Glomerular visceral epithelial cell (primary cell): ENCODE results near the gene RRP8.

ENCODE experiments used
- DNase-seq: peaks from one replicate; pipeline ENCODE4 v3.0.0-alpha.2; 2016; ENCODE audit errors: extremely low spot score

Gene RRP8

DNA sequence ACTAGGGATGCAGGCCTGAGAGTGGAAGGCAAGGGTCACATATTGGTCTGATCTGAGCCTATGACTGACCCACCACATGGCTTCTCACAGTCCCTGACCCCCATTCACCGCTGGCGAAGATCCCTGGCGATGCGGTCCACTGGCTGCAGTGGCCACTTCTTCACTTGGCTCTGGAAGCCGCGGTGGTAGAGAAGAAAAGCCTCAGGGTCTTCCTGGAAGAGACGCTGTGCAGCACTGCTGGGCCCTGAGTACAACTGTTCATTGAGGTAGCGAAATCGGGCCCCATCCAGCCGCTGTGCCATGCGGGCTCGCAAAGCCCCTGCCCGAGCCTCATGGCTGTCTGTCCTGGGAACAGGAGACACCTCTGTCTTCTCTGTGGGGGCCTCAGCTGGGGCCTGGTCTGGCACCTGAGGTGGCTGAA lies 2.4 kb downstream of the RRP8 start:
- DNase-seq: no peak

DNA sequence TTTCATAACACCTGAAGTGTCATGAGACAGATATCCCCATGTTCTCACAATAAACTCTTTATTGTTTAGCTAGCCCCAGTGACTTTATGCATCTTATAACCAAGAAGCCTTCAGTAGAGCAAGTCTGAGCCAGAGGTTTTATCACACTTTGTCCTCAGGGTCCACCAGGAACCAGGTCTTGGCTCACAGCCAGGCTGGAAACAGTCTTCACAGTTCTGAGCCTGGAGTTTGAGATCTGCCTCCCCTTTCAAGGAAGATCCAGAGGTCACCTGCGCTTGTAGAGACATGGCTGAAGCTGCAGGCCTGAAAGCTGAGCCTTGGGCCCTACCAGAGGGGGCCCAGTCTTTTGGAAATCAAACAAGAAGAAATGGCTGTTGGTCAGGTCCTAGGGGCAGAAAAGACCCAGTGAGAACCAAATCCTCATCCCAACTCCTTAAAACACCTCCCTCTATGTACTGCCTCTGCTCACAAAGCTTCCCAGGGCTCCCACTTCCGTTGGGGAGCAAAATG lies 3.5 kb downstream of the RRP8 start:
- no peak for DNase-seq

DNA sequence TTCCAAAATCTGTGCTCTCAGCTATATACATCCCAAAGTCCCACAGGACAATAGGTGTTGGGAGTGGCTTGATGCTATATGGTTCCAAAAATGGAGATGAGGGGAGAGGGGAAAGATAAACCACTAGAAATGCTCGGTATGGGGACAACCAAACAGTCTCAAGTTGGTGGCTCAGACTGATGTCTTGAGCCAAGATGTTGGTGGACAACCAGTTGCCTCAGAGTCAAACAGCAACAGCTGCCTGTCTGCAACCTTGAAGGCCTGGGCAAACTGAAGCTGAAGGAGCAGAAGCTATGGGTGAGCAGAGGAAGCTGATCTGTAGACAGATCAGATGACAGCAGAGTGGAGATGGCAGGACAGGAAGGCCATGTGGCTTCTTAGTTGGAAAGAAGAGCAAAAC lies 4.0 kb downstream of the RRP8 start:
- no peak for DNase-seq

DNA sequence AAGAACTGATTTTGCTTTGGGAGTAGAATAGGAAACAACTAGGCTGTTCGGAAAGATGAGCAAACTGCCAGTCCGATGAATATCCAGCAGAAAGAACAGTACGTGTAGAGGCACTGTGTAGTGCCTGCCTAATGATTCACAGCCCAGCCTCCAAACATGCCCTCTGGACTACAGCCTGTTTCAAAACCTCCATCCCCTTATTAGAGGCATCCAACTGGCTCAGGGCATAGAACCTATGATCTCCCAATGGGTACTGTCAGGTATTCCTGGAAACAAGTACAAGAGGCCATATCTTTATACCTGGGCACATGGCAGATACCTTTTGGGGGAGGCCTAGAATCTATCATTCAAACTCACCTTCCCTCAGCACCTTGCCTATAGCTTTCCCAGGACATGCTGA lies 4.9 kb downstream of the RRP8 start:
- DNase-seq: no peak

DNA sequence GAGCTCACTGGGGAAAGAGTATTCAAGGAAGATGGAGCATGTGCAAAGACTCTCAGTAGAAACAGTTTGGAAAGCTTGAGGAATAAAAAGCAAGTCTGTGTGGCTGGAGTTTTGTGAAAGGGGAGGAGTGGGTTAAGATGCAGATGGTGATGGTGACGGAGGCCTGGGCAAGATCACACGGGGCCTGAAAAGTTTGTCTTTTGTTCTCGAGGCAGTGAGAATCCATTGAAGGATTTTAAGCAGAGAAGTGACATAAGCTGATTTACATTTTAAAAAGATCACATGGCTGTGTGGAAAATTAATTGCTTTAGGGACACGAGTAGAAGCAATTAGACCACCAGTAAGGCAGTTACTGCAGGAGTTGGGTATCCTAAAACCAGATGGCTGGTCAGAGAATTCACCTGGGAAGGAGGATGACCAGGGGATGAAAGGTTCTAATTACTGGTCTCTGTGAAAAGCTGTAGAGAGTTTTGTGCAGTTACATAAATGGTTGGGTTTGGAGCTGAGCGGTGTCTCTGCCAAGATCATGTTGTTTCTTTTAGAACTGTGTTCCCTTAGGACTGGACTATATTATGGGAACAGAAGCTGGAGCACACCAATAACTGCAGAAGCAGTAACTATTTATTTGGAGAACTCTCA lies 7.1 kb downstream of the RRP8 start:
- no peak for DNase-seq

DNA sequence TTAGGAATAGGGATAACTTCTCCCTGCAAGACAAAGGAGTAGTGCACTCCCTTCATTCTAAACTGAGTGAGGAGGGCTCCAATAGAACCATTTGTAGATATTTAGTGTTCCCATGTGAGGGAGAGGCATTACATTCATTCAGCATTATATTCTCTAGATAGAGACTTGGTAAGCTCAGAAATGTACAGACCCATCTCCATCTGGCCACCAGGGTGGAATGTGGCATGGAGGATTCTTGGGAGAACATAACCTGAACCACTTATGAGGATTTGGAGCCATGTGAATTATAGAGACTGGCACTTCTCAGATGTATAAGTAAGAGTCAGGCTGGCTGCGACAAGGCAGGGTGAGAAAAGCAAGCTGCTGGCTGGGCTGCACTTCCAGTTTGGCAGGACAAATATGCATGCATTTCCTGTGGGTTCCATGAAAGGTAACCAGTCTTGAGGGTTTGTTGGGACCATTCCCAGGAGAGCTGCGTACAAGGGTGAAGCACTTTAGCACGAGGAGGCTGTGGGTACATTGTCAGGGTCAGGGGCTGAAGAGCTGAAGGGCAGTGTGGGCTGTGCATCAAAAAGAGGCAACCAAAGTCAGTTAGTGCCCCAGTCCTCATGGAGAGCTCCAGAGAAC lies 9.2 kb downstream of the RRP8 start:
- DNase-seq: no peak

DNA sequence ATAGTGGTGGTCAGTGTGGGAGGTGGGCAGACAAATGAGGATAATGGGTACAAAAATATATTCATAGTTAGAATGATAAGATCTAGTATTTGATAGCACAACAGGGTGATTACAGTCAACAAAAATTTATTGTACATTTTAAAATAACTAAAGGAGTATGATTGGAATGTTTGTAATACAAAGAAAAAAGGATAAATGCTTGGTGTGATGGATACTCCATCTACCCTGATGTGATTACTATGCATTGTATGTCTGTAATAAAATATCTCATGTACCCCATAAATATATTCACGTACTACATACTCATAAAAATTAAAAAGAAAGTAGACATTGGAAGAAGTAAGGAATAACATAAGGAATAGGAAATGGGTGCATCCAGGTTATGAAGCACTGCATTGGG lies 15.4 kb downstream of the RRP8 start:
- no peak for DNase-seq

DNA sequence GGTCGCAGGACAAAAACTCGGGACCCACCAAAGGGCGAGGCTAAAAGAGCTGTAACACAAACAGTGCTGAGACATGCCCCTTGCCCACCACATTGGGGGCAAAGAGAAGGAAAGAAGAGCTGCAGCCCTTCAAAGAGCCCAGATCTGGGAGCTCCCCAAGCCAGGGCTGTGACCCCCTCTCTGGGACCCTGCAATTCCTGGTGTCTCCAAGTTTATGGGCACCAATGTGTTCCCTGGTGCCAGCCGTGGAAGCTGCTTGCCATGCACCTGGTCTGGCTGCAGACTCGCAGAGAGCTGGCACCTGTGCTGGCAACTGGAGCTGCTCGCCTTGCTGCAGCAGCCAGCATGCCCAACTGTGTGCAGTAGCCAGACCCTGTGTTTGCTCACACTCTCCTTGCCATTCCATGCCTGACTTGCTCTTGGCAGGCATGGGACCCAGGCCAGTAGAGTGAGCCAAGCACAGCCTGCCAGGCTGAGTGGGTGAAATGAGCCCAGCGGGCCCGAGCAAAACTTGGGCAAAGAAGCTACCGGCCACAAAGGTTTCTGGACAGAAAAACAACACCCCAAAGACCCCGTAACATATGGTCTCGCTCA lies 16.0 kb downstream of the RRP8 start:
- DNase-seq: no peak

DNA sequence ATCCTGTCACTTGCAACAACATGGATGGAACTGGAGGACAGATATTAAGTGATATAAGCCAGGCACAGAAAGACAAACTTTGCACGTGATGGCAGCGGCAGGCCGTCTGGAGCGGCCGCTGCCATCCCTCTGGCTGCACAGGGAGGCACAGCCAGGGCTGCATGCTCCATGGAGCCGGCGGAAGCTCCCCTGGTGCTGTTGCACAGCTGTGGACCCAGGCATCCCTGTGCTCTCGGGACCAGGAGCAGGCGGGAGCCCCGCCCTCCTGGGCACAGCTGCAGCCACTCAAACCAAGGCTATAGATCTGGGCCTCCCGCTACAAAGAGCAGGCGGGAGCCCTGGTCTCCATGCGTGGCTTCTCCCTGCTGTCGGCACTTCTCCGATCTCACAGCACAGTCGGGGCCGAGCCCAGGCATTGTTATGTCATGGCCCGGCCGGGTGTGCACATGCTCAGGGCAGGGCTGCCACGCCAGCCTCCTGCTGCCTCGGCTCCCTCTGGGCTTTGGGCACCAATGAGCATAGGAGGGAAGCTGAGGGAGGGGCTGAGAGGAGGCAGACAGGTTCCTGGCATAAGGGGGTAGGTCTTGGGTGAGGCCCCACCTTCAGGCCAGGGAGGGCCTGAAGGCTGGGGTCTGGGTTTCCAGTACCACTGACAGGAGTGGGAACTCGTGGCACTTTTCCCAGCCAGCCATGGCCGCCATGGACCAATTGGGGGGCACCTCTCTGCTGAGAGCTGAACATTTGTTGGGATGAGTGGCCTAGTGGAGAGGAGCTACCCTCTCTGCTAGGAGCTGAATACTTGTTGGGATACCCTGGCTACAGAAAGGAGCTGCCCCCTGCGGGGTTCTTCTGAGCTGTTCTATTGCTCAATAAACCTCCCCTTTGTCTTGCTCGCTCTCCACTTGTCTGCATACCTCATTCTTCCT lies 16.7 kb downstream of the RRP8 start:
- no peak for DNase-seq

DNA sequence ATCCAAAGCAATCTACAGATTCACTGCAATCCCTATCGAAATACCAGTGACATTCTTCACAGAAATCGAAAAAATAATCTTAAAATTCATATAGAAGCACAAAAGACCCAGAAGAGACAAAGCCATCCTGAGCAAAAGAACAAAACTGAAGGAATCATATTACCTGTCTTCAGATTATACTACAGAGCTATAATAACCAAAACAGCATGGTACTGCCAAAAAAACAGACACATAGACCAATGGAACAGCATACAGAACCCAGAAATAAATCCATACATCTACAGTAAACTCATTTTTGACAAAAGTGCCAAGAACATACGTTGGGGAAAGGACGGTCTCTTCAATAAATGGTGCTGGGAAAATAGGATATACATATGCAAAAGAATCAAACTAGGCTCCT lies 18.9 kb downstream of the RRP8 start:
- DNase-seq: no peak

DNA sequence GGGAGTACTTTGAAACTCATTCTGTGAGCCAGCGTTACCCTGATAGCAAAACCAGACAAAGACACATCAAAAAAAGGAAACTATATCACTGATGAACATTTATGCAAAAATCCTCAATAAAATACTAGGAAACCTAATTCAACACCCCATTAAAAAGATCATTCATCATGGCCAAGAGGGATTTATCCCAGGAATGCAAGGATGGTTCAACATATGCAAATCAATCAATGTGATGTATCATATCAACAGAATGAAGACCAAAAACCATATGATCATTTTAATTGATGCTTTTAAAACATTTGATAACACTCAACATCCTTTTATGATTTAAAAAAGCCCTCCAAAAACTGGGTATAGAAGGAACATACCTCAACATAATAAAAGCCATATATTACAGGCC lies 19.8 kb downstream of the RRP8 start:
- no peak for DNase-seq

DNA sequence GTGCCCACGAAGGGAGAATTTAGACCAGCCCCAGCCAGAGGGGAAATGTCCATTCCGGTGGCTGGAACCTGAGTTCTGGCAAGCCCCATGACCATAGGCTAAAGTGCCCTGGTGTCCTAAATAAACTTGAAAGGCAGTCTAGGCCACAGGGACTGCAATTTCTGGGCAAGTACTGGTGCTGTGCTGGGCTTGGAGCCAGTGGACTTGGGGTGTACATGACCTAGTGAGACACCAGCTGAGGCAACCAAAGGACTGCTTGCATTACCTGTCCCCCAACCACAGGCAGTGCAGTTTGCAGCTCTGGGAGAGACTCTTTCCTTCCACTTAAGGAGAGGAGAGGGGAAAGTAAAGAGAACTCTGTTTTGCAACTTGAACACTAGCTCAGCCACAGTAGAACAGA lies 23.7 kb downstream of the RRP8 start:
- DNase-seq: no peak

DNA sequence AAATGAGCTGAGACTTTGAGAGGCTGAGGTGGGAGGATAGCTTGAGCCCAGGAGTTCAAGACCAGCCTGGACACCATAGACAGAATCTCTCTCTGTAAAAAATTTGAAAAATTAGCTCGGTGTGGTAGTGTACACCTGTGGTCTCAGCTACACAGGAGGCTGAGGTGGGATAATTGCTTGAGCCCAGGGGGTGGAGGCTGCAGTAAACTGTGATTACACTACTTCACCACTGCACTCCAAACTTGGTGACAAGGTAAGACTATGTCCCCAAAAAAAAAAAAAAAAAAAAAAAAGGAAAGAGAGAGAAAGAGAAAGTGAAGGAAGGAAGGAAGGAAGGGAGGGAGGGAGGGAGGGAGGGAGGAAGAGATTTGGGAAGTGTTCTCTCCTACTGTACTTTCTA lies 25.3 kb downstream of the RRP8 start:
- no peak for DNase-seq

DNA sequence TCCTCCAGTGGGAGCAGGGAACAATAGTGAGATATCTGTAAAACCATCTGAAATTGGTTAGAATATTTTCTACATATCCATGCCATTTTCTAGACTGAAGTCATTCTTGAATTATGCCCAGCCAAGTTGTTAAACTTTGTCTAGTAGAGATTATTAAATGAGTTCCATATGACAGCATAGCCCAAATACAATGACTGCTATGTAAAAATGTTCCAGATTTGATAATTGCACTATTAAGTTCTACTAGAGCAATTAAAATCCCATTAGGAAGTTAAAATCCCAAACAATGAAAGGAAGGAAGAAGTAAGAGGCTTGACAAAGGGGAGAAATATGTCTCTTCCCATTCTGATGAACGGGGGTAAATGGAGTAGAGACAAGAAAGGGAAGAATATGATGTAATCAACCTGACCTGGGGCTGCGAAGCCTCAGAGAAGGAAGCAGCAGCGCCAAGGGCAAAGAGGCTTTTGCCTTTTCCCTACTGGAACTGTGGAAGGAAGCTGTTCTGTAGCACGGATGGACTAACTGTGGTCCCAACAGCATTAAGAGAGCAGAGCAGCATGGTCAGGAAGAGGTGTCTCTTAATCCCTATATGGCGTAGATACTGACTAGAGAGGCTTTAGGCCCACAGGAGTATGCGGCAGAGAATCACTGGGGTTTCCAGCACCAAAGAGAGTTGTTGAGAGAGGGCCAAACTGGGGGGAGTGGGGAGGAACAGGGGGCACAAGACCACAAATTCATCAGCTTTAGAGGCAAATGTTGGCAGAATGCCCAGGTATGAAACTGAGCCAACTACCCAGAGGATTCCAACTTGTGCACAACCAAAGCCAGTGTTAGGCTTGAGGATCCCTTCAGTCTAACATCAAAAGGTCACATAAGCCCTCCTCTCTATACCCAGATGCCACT lies 26.7 kb downstream of the RRP8 start:
- DNase-seq: peak; percentile 31

DNA sequence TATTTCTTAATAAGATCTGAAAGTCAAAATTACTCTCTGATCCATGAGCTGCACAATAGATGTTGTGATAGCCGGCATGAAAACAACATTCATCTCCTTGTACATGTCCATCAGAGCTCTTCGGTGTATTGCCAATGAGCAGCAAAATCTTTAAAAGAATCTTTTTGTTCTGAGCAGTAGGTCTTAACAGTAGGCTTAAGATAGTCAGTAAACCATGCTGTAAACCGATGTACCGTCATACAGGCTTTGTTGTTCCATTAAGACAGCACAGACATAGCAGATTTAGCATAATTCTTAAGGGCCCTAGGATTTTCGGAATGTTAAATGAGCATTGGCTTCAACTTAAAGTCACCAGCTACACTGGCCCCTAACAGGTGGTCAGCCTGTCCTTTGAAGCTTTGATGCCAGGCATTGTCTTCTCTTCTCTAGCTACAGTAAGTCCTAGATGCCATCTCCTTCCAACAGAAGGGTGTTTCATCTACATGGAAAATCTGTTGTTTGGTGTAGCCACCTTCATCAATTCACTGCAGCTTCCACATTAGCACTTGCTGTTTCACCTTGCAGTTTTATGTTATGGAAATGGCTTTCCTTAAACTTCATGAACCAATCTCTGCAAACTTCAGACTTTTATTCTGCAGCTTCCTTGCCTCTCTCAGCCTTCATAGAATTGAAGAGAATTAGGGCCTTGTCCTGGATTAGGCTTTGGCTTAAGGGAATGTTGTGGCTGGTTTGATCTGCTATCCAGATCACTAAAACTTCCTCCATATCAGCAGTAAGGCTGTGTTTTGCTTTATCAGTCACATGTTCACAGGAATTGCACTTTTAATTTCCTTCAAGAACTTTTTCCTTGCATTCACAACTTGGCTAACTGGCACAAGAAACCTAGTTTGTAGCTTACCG lies 28.4 kb downstream of the RRP8 start:
- no peak for DNase-seq

DNA sequence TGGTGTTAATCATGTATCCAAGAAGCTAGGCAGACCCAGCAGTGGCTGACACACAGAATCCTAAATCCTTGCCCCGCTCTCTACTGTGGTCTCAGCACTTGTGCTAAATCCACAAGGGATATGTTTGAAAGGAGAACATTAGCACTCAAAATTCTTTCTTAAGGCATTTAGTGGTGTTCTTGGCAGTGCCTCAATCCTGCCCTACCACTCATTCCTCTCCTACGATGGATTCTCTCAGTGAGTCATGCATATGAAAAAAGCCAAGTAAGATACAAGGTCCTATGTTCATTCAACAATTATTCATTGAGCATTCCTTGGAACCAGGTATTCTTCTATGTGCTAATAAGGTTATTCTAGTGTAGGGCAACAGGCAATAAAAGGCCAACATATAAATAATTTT lies 31.2 kb downstream of the RRP8 start:
- DNase-seq: no peak

DNA sequence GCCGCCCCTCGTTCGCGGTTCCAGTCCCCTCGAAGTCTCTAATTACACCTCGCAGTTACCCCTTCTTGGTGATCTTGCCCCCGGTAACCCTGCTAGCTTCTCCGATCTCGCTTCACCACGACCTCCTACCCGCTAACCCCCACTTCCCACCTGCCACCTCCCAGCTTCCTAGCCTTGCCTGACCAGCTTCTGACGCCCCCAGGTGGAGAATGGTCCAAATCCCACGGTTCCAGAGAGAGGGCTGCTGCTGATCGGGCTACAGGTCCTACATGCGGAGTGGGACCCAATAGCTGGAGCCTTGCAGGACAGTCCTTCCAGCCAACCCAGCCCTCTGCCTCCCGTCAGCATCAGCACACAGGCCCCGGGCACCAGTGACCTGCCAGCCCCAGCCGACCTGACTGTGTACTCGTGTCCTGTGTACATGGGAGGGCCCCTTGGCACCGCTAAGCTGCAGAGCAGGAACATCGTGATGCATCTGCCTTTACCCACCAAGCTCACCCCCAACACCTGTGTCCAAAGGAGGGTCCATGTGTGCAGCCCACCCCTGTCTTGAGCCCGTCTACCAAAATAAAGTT lies 31.9 kb downstream of the RRP8 start:
- DNase-seq: no peak

DNA sequence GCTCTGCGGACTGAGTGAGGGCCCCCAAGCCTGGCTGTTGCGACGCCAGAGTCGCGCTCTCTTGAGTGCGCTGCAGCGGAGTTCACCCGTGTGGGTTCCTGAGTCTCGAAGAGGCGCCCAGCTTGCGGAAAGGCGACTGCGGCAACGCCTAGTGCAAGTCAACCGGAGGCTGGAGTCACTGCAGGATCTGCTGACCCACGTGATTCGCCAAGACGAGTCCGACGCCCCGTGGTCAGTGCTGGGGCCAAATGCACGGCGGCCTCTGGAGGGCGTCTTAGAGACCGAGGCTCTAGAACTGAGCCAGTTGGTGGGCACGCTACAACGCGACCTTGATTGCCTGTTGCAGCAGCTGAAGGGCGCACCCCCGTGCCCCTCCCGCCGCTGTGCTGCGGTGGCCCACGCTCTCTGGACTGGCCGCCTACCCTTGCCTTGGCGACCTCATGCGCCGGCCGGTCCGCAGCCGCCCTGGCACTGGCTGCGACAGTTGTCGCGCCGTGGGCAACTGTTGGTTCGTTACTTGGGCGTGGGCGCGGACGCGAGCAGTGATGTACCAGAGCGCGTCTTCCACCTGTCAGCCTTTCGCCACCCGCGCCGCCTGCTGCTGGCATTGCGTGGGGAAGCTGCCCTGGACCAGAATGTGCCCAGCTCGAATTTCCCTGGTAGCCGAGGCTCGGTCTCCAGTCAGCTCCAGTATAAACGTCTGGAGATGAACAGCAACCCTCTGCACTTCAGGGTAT lies 32.6 kb downstream of the RRP8 start:
- DNase-seq: no peak

DNA sequence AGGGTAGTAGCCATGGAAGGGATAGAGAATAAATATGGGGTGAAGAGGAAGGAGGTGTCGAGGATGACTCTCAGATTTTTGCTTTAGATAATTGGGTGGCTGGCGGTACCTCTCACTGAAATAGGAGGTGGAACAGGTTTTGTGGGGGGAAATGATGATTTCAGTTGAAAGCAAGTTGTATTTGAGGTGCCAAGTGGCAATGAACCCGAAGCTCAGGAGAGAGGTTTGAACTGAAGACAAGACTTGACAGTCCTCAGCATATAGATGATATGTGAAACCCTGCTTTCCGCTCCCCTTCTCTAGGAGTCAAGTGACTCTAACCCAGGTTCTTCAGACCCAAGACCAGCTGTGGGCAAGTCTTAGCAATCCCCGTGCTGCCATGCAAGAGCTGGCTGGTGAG lies 33.7 kb downstream of the RRP8 start:
- no peak for DNase-seq
